ENCODE results near the gene KDM6B.

Gene KDM6B

GRCh38 chr17:7820231-7820630 lies 13.8 kb upstream of the KDM6B start:
- no peak overlapping the region for H3K4me3 ChIP-seq (replicated peaks; ENCODE audit: low read depth, low read length)
- DNase-seq (ENCODE audit: extremely low read depth, low read depth) = no peak
- TF ChIP-seq CTCF (IDR thresholded peaks at IDR 0.05; ENCODE audit: low read depth, low read length, missing control alignments) = no peak

GRCh38 chr17:7822126-7822525 lies 11.9 kb upstream of the KDM6B start:
- no peak for TF ChIP-seq CTCF (IDR thresholded peaks at IDR 0.05; ENCODE audit: low read depth, low read length, missing control alignments)
- DNase-seq (ENCODE audit: extremely low read depth, low read depth) = no peak
- H3K4me3 ChIP-seq (replicated peaks; ENCODE audit: low read depth, low read length) = no peak overlapping the region

GRCh38 chr17:7823581-7824001 lies 10.4 kb upstream of the KDM6B start:
- no peak for TF ChIP-seq CTCF (IDR thresholded peaks at IDR 0.05; ENCODE audit: low read depth, low read length, missing control alignments)
- no peak overlapping the region for H3K4me3 ChIP-seq (replicated peaks; ENCODE audit: low read depth, low read length)
- no peak for DNase-seq (ENCODE audit: extremely low read depth, low read depth)

DNA sequence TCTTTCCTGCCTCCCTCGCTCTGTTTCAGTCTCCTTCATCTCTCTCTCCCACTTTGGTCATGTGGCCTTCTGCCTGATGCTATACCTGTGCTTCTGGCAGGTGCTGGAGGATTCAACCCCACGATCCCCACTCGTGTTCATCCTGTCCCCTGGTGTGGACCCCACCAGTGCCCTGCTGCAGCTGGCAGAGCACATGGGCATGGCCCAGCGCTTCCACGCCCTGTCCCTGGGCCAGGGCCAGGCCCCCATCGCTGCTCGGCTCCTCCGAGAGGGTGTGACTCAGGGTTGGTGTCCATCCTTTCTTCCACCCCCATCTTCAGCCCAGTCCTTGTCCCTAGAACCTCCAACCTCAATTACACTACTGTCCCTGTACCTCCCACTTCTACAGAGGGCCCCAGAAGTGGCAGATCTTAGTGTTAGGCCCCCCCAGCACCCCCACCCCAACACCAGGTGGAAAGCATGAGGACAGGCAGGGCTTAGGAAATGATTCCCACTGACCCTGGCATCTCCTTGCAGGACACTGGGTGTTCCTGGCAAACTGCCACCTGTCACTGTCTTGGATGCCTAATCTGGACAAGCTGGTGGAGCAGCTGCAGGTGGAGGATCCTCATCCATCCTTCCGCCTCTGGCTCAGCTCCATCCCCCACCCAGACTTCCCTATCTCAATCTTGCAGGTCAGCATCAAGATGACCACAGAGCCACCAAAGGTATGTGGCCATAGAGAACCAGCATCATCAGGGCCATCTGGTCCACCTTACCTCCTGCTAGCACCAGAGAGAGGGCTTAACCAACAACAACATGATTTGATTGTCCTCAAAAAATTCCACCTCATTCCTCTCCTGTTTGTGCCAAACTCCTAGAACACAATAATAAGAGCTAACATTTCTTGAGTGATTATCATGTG lies 9.7 kb upstream of the KDM6B start:
- no peak for DNase-seq (ENCODE audit: extremely low read depth, low read depth)
- no peak overlapping the region for H3K4me3 ChIP-seq (replicated peaks; ENCODE audit: low read depth, low read length)

GRCh38 chr17:7825206-7825990 lies 8.6 kb upstream of the KDM6B start:
- no peak for DNase-seq (ENCODE audit: extremely low read depth, low read depth)
- no peak for TF ChIP-seq CTCF (IDR thresholded peaks at IDR 0.05; ENCODE audit: low read depth, low read length, missing control alignments)
- no peak overlapping the region for H3K4me3 ChIP-seq (replicated peaks; ENCODE audit: low read depth, low read length)

More for the DNA sequence above, 9.7 kb upstream of the KDM6B start:
- no peak for TF ChIP-seq CTCF (IDR thresholded peaks at IDR 0.05; ENCODE audit: low read depth, low read length, missing control alignments)

GRCh38 chr17:7830616-7831015 lies 3.4 kb upstream of the KDM6B start:
- TF ChIP-seq CTCF (IDR thresholded peaks at IDR 0.05; ENCODE audit: low read depth, low read length, missing control alignments) = no peak
- no peak for DNase-seq (ENCODE audit: extremely low read depth, low read depth)
- H3K4me3 ChIP-seq (replicated peaks; ENCODE audit: low read depth, low read length) = no peak overlapping the region
